Measurements from ENCODE around the gene ARRB1.
A peak's percentile ranks its signal among the peaks of the same experiment; 100 is the strongest.

The ARRB1 gene

DNA sequence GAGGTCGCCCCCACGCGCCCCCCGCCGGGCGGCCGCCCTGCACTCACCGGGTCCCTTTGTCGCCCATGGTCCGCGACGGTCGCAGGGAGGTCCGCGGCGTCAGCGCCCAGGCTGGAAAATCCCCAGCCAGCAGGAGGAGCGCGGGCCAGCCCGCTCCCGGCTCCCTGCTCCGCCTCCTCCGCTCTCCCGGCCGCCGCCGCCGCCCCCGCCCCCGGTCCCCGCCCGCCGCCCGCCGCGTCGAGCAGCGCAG lies at the start of gene ARRB1:
TSS of gene ARRB1 (minus strand) at position 121 of the 250 bp plus-strand sequence. CDS start at position 67, 54 bp downstream.
- no peak for DNase-seq (ENCODE audit: low read depth)

GRCh38 chr11:75400146-75400865 lies 48.8 kb upstream of the ARRB1 start:
- H3K4me3 ChIP-seq (ENCODE audit: control insufficient read depth, low read depth, low read length) = peak overlapping the region; percentile 90
- TF ChIP-seq, protein P1, sequence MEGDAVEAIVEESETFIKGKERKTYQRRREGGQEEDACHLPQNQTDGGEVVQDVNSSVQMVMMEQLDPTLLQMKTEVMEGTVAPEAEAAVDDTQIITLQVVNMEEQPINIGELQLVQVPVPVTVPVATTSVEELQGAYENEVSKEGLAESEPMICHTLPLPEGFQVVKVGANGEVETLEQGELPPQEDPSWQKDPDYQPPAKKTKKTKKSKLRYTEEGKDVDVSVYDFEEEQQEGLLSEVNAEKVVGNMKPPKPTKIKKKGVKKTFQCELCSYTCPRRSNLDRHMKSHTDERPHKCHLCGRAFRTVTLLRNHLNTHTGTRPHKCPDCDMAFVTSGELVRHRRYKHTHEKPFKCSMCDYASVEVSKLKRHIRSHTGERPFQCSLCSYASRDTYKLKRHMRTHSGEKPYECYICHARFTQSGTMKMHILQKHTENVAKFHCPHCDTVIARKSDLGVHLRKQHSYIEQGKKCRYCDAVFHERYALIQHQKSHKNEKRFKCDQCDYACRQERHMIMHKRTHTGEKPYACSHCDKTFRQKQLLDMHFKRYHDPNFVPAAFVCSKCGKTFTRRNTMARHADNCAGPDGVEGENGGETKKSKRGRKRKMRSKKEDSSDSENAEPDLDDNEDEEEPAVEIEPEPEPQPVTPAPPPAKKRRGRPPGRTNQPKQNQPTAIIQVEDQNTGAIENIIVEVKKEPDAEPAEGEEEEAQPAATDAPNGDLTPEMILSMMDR (conservative IDR thresholded peaks at IDR 0.05; ENCODE audit: control insufficient read depth, insufficient read depth, low read depth, low read length) = no peak
- DNase-seq (ENCODE audit: low read depth) = peak; percentile 30

More for the DNA sequence above, at the start of gene ARRB1:
- peak within 1 kb of the TSS; percentile 59 for H3K4me3 ChIP-seq (ENCODE audit: control insufficient read depth, low read depth, low read length)
- TF ChIP-seq, protein P1 (conservative IDR thresholded peaks at IDR 0.05; ENCODE audit: control insufficient read depth, insufficient read depth, low read depth, low read length) = no peak

- H3K4me3 ChIP-seq (ENCODE audit: control insufficient read depth, low read depth, low read length) = peak within 1 kb of the TSS; percentile 90
- DNase-seq (ENCODE audit: low read depth) = peak; percentile 88
- TF ChIP-seq, protein P1 (conservative IDR thresholded peaks at IDR 0.05; ENCODE audit: control insufficient read depth, insufficient read depth, low read depth, low read length) = no peak
These were observed 48.1 kb upstream of the ARRB1 start, which contains the start of gene RPS3 for GRCh38 chr11:75399344-75400145. TSS of gene RPS3 (plus strand) at chr11:75399518. CDS start at chr11:75399548, 30 bp downstream.

DNA sequence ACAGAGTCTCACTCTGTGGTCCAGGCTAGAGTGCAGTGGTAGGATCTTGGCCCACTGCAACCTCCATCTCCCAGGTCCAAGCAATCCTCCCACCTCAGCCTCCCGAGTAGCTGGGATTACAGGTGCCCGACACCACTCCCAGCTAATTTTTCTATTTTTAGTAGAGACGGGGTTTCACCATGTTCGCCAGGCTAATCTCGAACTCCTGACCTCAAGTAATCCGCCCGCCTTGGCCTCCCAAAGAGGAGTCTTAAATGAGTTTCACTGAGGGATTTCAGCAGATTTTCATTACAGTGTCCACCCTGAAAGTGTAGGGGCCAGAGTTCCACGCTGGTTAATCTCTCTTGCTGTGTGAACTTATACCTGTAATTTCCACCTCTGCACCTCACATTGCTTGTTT lies 47.4 kb upstream of the ARRB1 start:
- TF ChIP-seq, protein P1 (conservative IDR thresholded peaks at IDR 0.05; ENCODE audit: control insufficient read depth, insufficient read depth, low read depth, low read length) = no peak
- DNase-seq (ENCODE audit: low read depth) = no peak
- no peak overlapping the region for H3K4me3 ChIP-seq (ENCODE audit: control insufficient read depth, low read depth, low read length)

- TF ChIP-seq, protein P1 (conservative IDR thresholded peaks at IDR 0.05; ENCODE audit: control insufficient read depth, insufficient read depth, low read depth, low read length) = no peak
- no peak overlapping the region for H3K4me3 ChIP-seq (ENCODE audit: control insufficient read depth, low read depth, low read length)
- DNase-seq (ENCODE audit: low read depth) = no peak
These were observed 42.8 kb upstream of the ARRB1 start for GRCh38 chr11:75394085-75394840.

GRCh38 chr11:75389925-75390324 lies 38.5 kb upstream of the ARRB1 start:
- H3K4me3 ChIP-seq (ENCODE audit: control insufficient read depth, low read depth, low read length) = no peak overlapping the region
- DNase-seq (ENCODE audit: low read depth) = no peak
- TF ChIP-seq, protein P1 (conservative IDR thresholded peaks at IDR 0.05; ENCODE audit: control insufficient read depth, insufficient read depth, low read depth, low read length) = no peak

All from fibroblast of mammary gland (primary cell).